KOPT-K1 (cell line): Measurements from ENCODE around the gene SLC6A18.

ENCODE experiments used
- H3K27ac ChIP-seq: fragments of 200-600 bp; sonication (generic); 2 replicates; pipeline ENCODE4 v1.5.1; 2016; ENCODE audit warnings: antibody characterized with exemption, mild to moderate bottlenecking, low read depth, low read length; ENCODE audit not compliant: poor library complexity, severe bottlenecking
- H3K36me3 ChIP-seq: fragments of 200-600 bp; sonication (generic); 2 replicates; pipeline ENCODE4 v1.5.1; 2017; ENCODE audit warnings: antibody characterized with exemption, mild to moderate bottlenecking, low read length, moderate library complexity; ENCODE audit not compliant: insufficient read depth
- H3K9me3 ChIP-seq: fragments of 200-600 bp; sonication (generic); 2 replicates; pipeline ENCODE4 v1.5.1; 2017; ENCODE audit warnings: antibody characterized with exemption, low read length, mild to moderate bottlenecking; ENCODE audit not compliant: insufficient read depth, poor library complexity, severe bottlenecking

Gene SLC6A18

GRCh38 chr5:1242733-1243486 is 17.7 kb downstream of the SLC6A18 start:
- Histone ChIP-seq H3K27ac (no peak overlapping the region), H3K9me3 (no peaks in the 10 kb centered on the region), H3K36me3 (no peaks in the 10 kb centered on the region)

GRCh38 chr5:1243487-1244130 is 18.4 kb downstream of the SLC6A18 start:
- Histone ChIP-seq H3K27ac (no peak overlapping the region), H3K36me3 (no peaks in the 10 kb centered on the region), H3K9me3 (no peaks in the 10 kb centered on the region)

- Histone ChIP-seq H3K36me3 (no peaks in the 10 kb centered on the region), H3K27ac (no peak overlapping the region), H3K9me3 (no peaks in the 10 kb centered on the region)
These were observed 19.1 kb downstream of the SLC6A18 start for GRCh38 chr5:1244255-1244654.

- Histone ChIP-seq H3K27ac (no peak overlapping the region), H3K9me3 (no peaks in the 10 kb centered on the region), H3K36me3 (no peaks in the 10 kb centered on the region)
These were observed 19.8 kb downstream of the SLC6A18 start for GRCh38 chr5:1244976-1245375.

- H3K9me3 ChIP-seq: no peaks in the 10 kb centered on the region
- H3K27ac ChIP-seq: no peak overlapping the region
- H3K36me3 ChIP-seq: no peaks in the 10 kb centered on the region
These were observed 20.9 kb downstream of the SLC6A18 start for GRCh38 chr5:1245905-1246576.

- H3K9me3 ChIP-seq: no peaks in the 10 kb centered on the region
- no peak overlapping the region for H3K27ac ChIP-seq
- no peaks in the 10 kb centered on the region for H3K36me3 ChIP-seq
These were observed 21.7 kb downstream of the SLC6A18 start for GRCh38 chr5:1246711-1247431.

GRCh38 chr5:1247811-1248210 is 22.6 kb downstream of the SLC6A18 start:
- Histone ChIP-seq H3K27ac (no peak overlapping the region), H3K36me3 (no peaks in the 10 kb centered on the region), H3K9me3 (no peaks in the 10 kb centered on the region)

GRCh38 chr5:1249366-1250280 is 24.4 kb downstream of the SLC6A18 start:
- Histone ChIP-seq H3K9me3 (no peaks in the 10 kb centered on the region), H3K36me3 (no peaks in the 10 kb centered on the region), H3K27ac (no peak overlapping the region)

- no peaks in the 10 kb centered on the region for H3K9me3 ChIP-seq
- no peak overlapping the region for H3K27ac ChIP-seq
- H3K36me3 ChIP-seq: no peaks in the 10 kb centered on the region
These were observed 26.7 kb downstream of the SLC6A18 start for GRCh38 chr5:1251678-1252580.

- Histone ChIP-seq H3K27ac (no peak overlapping the region), H3K9me3 (no peaks in the 10 kb centered on the region), H3K36me3 (no peaks in the 10 kb centered on the region)
These were observed 27.5 kb downstream of the SLC6A18 start for GRCh38 chr5:1252681-1253080.

- no peaks in the 10 kb centered on the region for H3K36me3 ChIP-seq
- H3K27ac ChIP-seq: no peak overlapping the region
- no peaks in the 10 kb centered on the region for H3K9me3 ChIP-seq
These were observed 28.4 kb downstream of the SLC6A18 start for GRCh38 chr5:1253456-1254105.

- H3K9me3 ChIP-seq: no peaks in the 10 kb centered on the region
- peak overlapping the region; percentile 36 for H3K27ac ChIP-seq
- no peaks in the 10 kb centered on the region for H3K36me3 ChIP-seq
These were observed 29.0 kb downstream of the SLC6A18 start for GRCh38 chr5:1254196-1254595.

GRCh38 chr5:1255081-1255561 is 29.9 kb downstream of the SLC6A18 start:
- Histone ChIP-seq H3K27ac (peak overlapping the region; percentile 36), H3K36me3 (no peaks in the 10 kb centered on the region), H3K9me3 (no peaks in the 10 kb centered on the region)
